GM19372 (cell line): Measurements from ENCODE around the gene OTOG.

ENCODE experiments used
- ATAC-seq: cut with Tn5 transposase; IDR thresholded peaks from one replicate; pipeline ENCODE4 v1.9.1; 2021; ENCODE audit warnings: mild to moderate bottlenecking, low read depth, moderate library complexity; ENCODE audit not compliant: unreplicated experiment

OTOG gene

GRCh38 chr11:17580271-17580670 is 33.2 kb downstream of the OTOG start:
- ATAC-seq: no peak

GRCh38 chr11:17581036-17581731 is 34.1 kb downstream of the OTOG start:
- no peak for ATAC-seq

GRCh38 chr11:17581732-17582053 is 34.6 kb downstream of the OTOG start:
- ATAC-seq: no peak

- ATAC-seq: no peak
Measured at GRCh38 chr11:17585911-17586695, 39.0 kb downstream of the OTOG start.

GRCh38 chr11:17588166-17588565 is 41.1 kb downstream of the OTOG start:
- ATAC-seq: no peak

- ATAC-seq: no peak
Measured at GRCh38 chr11:17588721-17589120, 41.7 kb downstream of the OTOG start.

- ATAC-seq: no peak
Measured at GRCh38 chr11:17590463-17590862, 43.4 kb downstream of the OTOG start.

GRCh38 chr11:17591293-17591692 is 44.2 kb downstream of the OTOG start:
- no peak for ATAC-seq

GRCh38 chr11:17593466-17594245 is 46.6 kb downstream of the OTOG start:
- ATAC-seq: no peak

GRCh38 chr11:17594686-17595192 is 47.7 kb downstream of the OTOG start:
- ATAC-seq: no peak

- no peak for ATAC-seq
Measured at GRCh38 chr11:17595526-17596309, 48.7 kb downstream of the OTOG start.

GRCh38 chr11:17596310-17596669 is 49.2 kb downstream of the OTOG start:
- no peak for ATAC-seq

GRCh38 chr11:17596711-17597110 is 49.7 kb downstream of the OTOG start:
- ATAC-seq: no peak

GRCh38 chr11:17597770-17598169 is 50.7 kb downstream of the OTOG start:
- ATAC-seq: no peak

GRCh38 chr11:17598700-17599459 is 51.8 kb downstream of the OTOG start:
- no peak for ATAC-seq

GRCh38 chr11:17599460-17599925 is 52.4 kb downstream of the OTOG start:
- ATAC-seq: no peak

GRCh38 chr11:17600316-17601255 is 53.5 kb downstream of the OTOG start:
- ATAC-seq: no peak

- ATAC-seq: no peak
Measured at GRCh38 chr11:17601256-17601671, 54.2 kb downstream of the OTOG start.

- ATAC-seq: no peak
Measured at GRCh38 chr11:17601676-17602075, 54.6 kb downstream of the OTOG start.
